ENCODE measurements around the gene C4BPB. TPM values are rescaled to one million over a fixed set of nuclear protein-coding genes. Genes with fewer than 3 reads are reported as not detected.

The C4BPB gene
- total RNA-seq, 1 donor from 2014 or later, result 0.25 TPM

DNA sequence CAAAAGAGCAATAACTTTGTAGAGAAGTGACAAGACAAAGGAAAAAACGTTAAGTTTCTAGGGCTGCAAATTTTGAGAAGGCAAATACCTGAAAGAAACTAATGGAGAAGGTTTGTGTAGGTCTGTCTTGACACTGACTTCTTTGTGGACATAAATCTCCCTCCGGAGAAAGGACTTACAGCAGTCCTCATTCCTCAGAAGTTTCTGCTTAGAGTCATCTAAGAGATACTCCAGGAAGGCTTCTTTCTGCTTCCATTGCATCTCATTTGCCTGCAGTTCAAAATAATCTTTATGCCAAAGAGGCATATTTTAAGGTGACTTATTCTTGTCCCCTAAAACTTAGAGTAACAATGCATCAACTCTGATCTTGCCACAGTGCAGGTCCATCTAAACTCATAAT is 4.4 kb upstream of the C4BPB start:
- no peak for TF ChIP-seq CTCF (IDR thresholded peaks at IDR 0.05; ENCODE audit: insufficient read depth, low read depth, low read length)
- no peak for TF ChIP-seq EZH2 (IDR thresholded peaks at IDR 0.05; ENCODE audit: insufficient read depth, low read length)
- no peaks in the 10 kb centered on the region for H3K36me3 ChIP-seq (ENCODE audit: insufficient read depth, low read length)
- no peaks in the 10 kb centered on the region for H3K9me3 ChIP-seq (ENCODE audit: insufficient read depth, low read depth, low read length)
- Mint-ChIP-seq H3K4me1 (ENCODE audit: low read depth, unreplicated experiment) (peaks cover 39% of the 10 kb centered on the region), H3K27me3 (ENCODE audit: low read depth, unreplicated experiment) (no peaks in the 10 kb centered on the region), H3K9me3 (ENCODE audit: unreplicated experiment) (peaks cover 2% of the 10 kb centered on the region), H3K27ac (ENCODE audit: unreplicated experiment) (no peak overlapping the region), H3K36me3 (ENCODE audit: low read depth, unreplicated experiment) (no peaks in the 10 kb centered on the region), H3K4me3 (ENCODE audit: unreplicated experiment) (no peak overlapping the region)
- no peak overlapping the region for H3K9ac ChIP-seq (ENCODE audit: low read length)
- DNase-seq (ENCODE audit: low read depth) (no peak), FAIRE-seq (no peak)
- H2AFZ ChIP-seq (ENCODE audit: low read depth, low read length), result no peak overlapping the region
- H3K4me2 ChIP-seq (ENCODE audit: low read length), result no peak overlapping the region
- H3K27me3 ChIP-seq (ENCODE audit: insufficient read depth, low read length), result peaks cover 5% of the 10 kb centered on the region
- no peak overlapping the region for H3K4me3 ChIP-seq (ENCODE audit: insufficient read depth, low read depth, low read length)
- no peaks in the 10 kb centered on the region for H4K20me1 ChIP-seq (ENCODE audit: insufficient read depth, low read length)
- no peaks in the 10 kb centered on the region for H3K79me2 ChIP-seq (ENCODE audit: insufficient read depth, low read length)
- H3K27ac ChIP-seq (ENCODE audit: low read depth, low read length), result no peak overlapping the region
- H3K4me1 ChIP-seq (ENCODE audit: insufficient read depth, low read length), result peaks cover 3% of the 10 kb centered on the region

- TF ChIP-seq EZH2 (IDR thresholded peaks at IDR 0.05; ENCODE audit: insufficient read depth, low read length), result no peak
- peak; percentile 43 for TF ChIP-seq CTCF (IDR thresholded peaks at IDR 0.05; ENCODE audit: insufficient read depth, low read depth, low read length)
- Mint-ChIP-seq H3K27me3 (ENCODE audit: low read depth, unreplicated experiment) (no peaks in the 10 kb centered on the region), H3K27ac (ENCODE audit: unreplicated experiment) (no peak overlapping the region), H3K4me1 (ENCODE audit: low read depth, unreplicated experiment) (peaks cover 42% of the 10 kb centered on the region), H3K9me3 (ENCODE audit: unreplicated experiment) (peaks cover 2% of the 10 kb centered on the region), H3K36me3 (ENCODE audit: low read depth, unreplicated experiment) (no peaks in the 10 kb centered on the region), H3K4me3 (ENCODE audit: unreplicated experiment) (no peak overlapping the region)
- no peak overlapping the region for H3K4me2 ChIP-seq (ENCODE audit: low read length)
- peaks cover 5% of the 10 kb centered on the region for H3K27me3 ChIP-seq (ENCODE audit: insufficient read depth, low read length)
- H3K4me1 ChIP-seq (ENCODE audit: insufficient read depth, low read length), result peaks cover 3% of the 10 kb centered on the region
- no peaks in the 10 kb centered on the region for H3K79me2 ChIP-seq (ENCODE audit: insufficient read depth, low read length)
- no peak overlapping the region for H3K27ac ChIP-seq (ENCODE audit: low read depth, low read length)
- no peaks in the 10 kb centered on the region for H4K20me1 ChIP-seq (ENCODE audit: insufficient read depth, low read length)
- H3K36me3 ChIP-seq (ENCODE audit: insufficient read depth, low read length), result no peaks in the 10 kb centered on the region
- FAIRE-seq (no peak), DNase-seq (ENCODE audit: low read depth) (peak; percentile 68)
- H3K9me3 ChIP-seq (ENCODE audit: insufficient read depth, low read depth, low read length), result no peaks in the 10 kb centered on the region
- no peak overlapping the region for H3K9ac ChIP-seq (ENCODE audit: low read length)
- no peak overlapping the region for H2AFZ ChIP-seq (ENCODE audit: low read depth, low read length)
- H3K4me3 ChIP-seq (ENCODE audit: insufficient read depth, low read depth, low read length), result no peak overlapping the region
Observed at GRCh38 chr1:207084701-207085180, 3.9 kb upstream of the C4BPB start.

GRCh38 chr1:207085887-207086286 is 2.8 kb upstream of the C4BPB start:
- H3K4me1 Mint-ChIP-seq (ENCODE audit: low read depth, unreplicated experiment), result peaks cover 42% of the 10 kb centered on the region
- no peak for FAIRE-seq
- H3K4me3 Mint-ChIP-seq (ENCODE audit: unreplicated experiment), result no peak overlapping the region

More at GRCh38 chr1:207085887-207086286, 2.8 kb upstream of the C4BPB start:
- no peak for DNase-seq (ENCODE audit: low read depth)
- Histone ChIP-seq H3K27ac (ENCODE audit: low read depth, low read length) (no peak overlapping the region), H3K27me3 (ENCODE audit: insufficient read depth, low read length) (peaks cover 5% of the 10 kb centered on the region), H3K79me2 (ENCODE audit: insufficient read depth, low read length) (no peaks in the 10 kb centered on the region), H3K4me2 (ENCODE audit: low read length) (no peak overlapping the region), H3K9ac (ENCODE audit: low read length) (no peak overlapping the region), H3K9me3 (ENCODE audit: insufficient read depth, low read depth, low read length) (no peaks in the 10 kb centered on the region), H3K36me3 (ENCODE audit: insufficient read depth, low read length) (no peaks in the 10 kb centered on the region), H2AFZ (ENCODE audit: low read depth, low read length) (no peak overlapping the region), H3K4me3 (ENCODE audit: insufficient read depth, low read depth, low read length) (no peak overlapping the region), H4K20me1 (ENCODE audit: insufficient read depth, low read length) (no peaks in the 10 kb centered on the region), H3K4me1 (ENCODE audit: insufficient read depth, low read length) (peaks cover 3% of the 10 kb centered on the region)
- Mint-ChIP-seq H3K27ac (ENCODE audit: unreplicated experiment) (no peak overlapping the region), H3K36me3 (ENCODE audit: low read depth, unreplicated experiment) (no peaks in the 10 kb centered on the region), H3K9me3 (ENCODE audit: unreplicated experiment) (peaks cover 2% of the 10 kb centered on the region), H3K27me3 (ENCODE audit: low read depth, unreplicated experiment) (no peaks in the 10 kb centered on the region)
- TF ChIP-seq EZH2 (IDR thresholded peaks at IDR 0.05; ENCODE audit: insufficient read depth, low read length) (no peak), CTCF (IDR thresholded peaks at IDR 0.05; ENCODE audit: insufficient read depth, low read depth, low read length) (no peak)

Data from astrocyte (in vitro differentiated cells and primary cell).